ENCODE measurements around the gene FKTN. TPM values are rescaled to one million over a fixed set of nuclear protein-coding genes. Genes with fewer than 3 reads are reported as not detected.

The FKTN gene
- total RNA-seq, 4 donors from 2014 or later: 3.6 to 10.9 (median 7.4) TPM

- no peak overlapping the region for H3K4me3 ChIP-seq (ENCODE audit: low read depth, poor library complexity, severe bottlenecking)
- DNase-seq (ENCODE audit: low spot score in 2 of 2): no peak
- no peak for TF ChIP-seq POLR2A (IDR thresholded peaks at IDR 0.05)
- TF ChIP-seq CTCF (IDR thresholded peaks at IDR 0.05): no peak
- WGBS, 2 donors: 91 to 93% methylated on average over 3 of the region's 3 CpGs
- intact Hi-C loops (cut with DNase I; ENCODE audit: low total_unique reads): no loop called here
Observed at GRCh38 chr9:105593145-105593544, 35.2 kb downstream of the FKTN start.

GRCh38 chr9:105608721-105609598 is 51.0 kb downstream of the FKTN start:
- WGBS, 2 donors: 46 to 51% methylated on average over 6 of the region's 6 CpGs
- intact Hi-C loops (cut with DNase I; ENCODE audit: low total_unique reads): no loop called here
- TF ChIP-seq POLR2A (IDR thresholded peaks at IDR 0.05) (no peak), CTCF (IDR thresholded peaks at IDR 0.05) (no peak)
- no peak for DNase-seq (ENCODE audit: low spot score in 2 of 2)
- H3K4me3 ChIP-seq (ENCODE audit: low read depth, poor library complexity, severe bottlenecking): no peak overlapping the region

- intact Hi-C loops (cut with DNase I; ENCODE audit: low total_unique reads): no loop called here
Observed at GRCh38 chr9:105621001-105621400, 63.1 kb downstream of the FKTN start.

GRCh38 chr9:105625088-105625487 is 67.2 kb downstream of the FKTN start:
- intact Hi-C loops (cut with DNase I; ENCODE audit: low total_unique reads): no loop called here
- no peak for TF ChIP-seq POLR2A (IDR thresholded peaks at IDR 0.05)
- TF ChIP-seq CTCF (IDR thresholded peaks at IDR 0.05): no peak
- WGBS, 2 donors: 78 to 81% methylated on average over 1 of the region's 1 CpG
- DNase-seq (ENCODE audit: low spot score in 2 of 2): no peak
- H3K4me3 ChIP-seq (ENCODE audit: low read depth, poor library complexity, severe bottlenecking): no peak overlapping the region

More at GRCh38 chr9:105621001-105621400, 63.1 kb downstream of the FKTN start:
- WGBS, 2 donors: 92% methylated on average over 2 of the region's 2 CpGs
- TF ChIP-seq POLR2A (IDR thresholded peaks at IDR 0.05) (no peak), CTCF (IDR thresholded peaks at IDR 0.05) (no peak)
- H3K4me3 ChIP-seq (ENCODE audit: low read depth, poor library complexity, severe bottlenecking): no peak overlapping the region
- DNase-seq (ENCODE audit: low spot score in 2 of 2): no peak

- no peak for DNase-seq (ENCODE audit: low spot score in 2 of 2)
- TF ChIP-seq CTCF (IDR thresholded peaks at IDR 0.05) (no peak), POLR2A (IDR thresholded peaks at IDR 0.05) (no peak)
- 87 to 100% methylated on average over 1 of the region's 1 CpG for WGBS, 2 donors
- no peak overlapping the region for H3K4me3 ChIP-seq (ENCODE audit: low read depth, poor library complexity, severe bottlenecking)
- intact Hi-C loops (cut with DNase I; ENCODE audit: low total_unique reads): no loop called here
Observed at GRCh38 chr9:105632807-105633206, 74.9 kb downstream of the FKTN start.
